Renal pelvis (tissue), 4 donors: ENCODE results near the gene TBC1D10A. TPM values are rescaled to one million over a fixed set of nuclear protein-coding genes. Genes with fewer than 3 reads are reported as not detected.
"Not testable (repeated sequence)": the region's sequence is repeated elsewhere in the genome, so short reads cannot be mapped to it uniquely, and the experiment has no call there.

Experiments used
- DNase-seq: peaks from one replicate; pipeline ENCODE4 v3.0.0-alpha.2; 2013
- polyA plus RNA-seq, 3 donors: library from polyadenylated mRNA; unstranded; fragments of 120-200 nt; gene quantifications; one replicate each; pipeline ENCODE4 v1.2.1, GENCODE V29; 2013; ENCODE audit not compliant: insufficient read length in 3 of 3

TBC1D10A gene
- polyA plus RNA-seq, 3 donors = 15.1 to 20.3 (median 18.0) TPM

DNA sequence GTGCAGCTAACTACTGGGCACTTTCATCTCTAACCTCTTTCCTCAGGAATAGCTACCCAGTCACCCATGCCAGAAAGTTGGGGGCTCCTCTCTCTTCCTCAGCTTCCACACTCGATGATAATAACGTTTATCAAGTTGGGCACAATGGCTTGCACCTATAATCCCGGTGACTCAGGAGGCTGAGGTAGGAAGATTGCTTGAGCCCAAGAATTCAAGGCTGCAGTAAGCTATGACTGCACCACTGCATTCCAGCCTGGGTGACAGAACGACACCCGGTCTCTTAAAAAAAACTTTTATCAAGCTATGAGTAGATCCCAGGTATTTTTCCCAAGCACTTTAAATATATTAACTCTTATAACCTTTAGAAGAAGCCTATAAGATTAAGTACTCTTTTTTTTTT is 27.9 kb upstream of the TBC1D10A start:
- DNase-seq = no peak

- DNase-seq = no peak
Measured at GRCh38 chr22:30351226-30351625, 24.5 kb upstream of the TBC1D10A start.

DNA sequence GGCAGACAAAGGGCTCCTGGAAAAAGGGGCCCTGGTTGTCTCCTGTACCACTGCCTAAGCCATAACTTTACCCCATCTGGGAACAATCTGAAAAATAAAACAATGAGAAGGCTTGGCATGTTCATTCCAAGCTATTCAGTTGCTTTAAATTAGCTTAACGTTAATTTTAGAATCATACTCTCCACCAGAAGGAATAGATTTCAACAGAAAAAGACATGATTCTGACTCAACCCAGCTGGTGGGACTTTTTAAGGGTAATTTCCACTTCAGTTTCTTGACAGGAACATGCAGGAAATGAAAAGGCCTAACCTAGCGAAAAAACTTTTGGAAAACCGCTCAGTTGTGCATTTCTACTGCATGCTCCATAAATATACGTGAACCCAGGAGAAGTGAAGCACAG is 22.1 kb upstream of the TBC1D10A start:
- no peak for DNase-seq

GRCh38 chr22:30348404-30348803 is 21.7 kb upstream of the TBC1D10A start:
- DNase-seq = no peak

- no peak for DNase-seq
Measured at GRCh38 chr22:30347255-30347892, 20.6 kb upstream of the TBC1D10A start.

GRCh38 chr22:30344447-30345200 is 17.9 kb upstream of the TBC1D10A start:
- no peak for DNase-seq

- no peak for DNase-seq
Measured at GRCh38 chr22:30340911-30341685, 14.4 kb upstream of the TBC1D10A start.

DNA sequence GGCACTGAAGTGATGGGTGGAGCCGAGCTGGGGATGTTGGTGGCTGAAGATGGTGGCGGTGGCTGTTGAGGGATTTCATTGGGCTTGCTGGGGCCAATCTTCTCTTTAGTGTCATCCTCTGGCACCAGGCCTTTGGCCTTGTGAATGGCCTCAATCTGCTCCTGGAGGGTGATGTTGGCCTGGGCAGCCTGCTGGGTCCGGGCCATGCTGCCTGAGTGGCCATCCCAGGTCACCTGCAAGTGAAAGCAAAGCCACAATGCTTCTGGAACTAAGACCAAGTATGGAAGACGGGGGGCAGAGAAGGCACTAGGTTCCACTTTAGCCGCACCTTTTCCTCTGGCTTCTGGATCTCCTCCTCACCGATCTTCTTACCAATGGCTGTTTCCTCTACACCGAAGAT is 12.1 kb upstream of the TBC1D10A start:
- DNase-seq = no peak

GRCh38 chr22:30338341-30338740 is 11.6 kb upstream of the TBC1D10A start:
- not testable (repeated sequence) for DNase-seq

GRCh38 chr22:30337461-30337778 is 10.7 kb upstream of the TBC1D10A start:
- DNase-seq = no peak

GRCh38 chr22:30336752-30337460 is 10.2 kb upstream of the TBC1D10A start:
- DNase-seq = no peak

DNA sequence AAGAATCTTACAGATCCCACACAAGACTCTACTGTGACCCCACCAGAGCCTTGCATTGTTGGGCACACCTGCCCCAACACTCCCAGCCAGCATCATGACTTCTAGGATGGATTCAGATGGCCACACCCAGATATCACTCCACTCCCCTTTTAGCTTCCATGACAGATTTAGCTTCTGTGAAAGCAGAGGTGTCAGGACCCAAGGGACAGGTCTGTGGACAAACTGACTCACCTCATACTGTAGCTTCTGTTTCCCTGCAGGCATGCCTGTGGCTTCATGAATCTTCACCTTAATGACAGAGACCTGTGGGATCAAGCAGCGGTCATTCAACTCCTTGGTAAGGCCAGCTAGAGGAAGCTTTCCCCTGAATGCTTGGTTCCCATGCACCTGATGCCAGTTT is 8.5 kb upstream of the TBC1D10A start:
- DNase-seq = no peak

DNA sequence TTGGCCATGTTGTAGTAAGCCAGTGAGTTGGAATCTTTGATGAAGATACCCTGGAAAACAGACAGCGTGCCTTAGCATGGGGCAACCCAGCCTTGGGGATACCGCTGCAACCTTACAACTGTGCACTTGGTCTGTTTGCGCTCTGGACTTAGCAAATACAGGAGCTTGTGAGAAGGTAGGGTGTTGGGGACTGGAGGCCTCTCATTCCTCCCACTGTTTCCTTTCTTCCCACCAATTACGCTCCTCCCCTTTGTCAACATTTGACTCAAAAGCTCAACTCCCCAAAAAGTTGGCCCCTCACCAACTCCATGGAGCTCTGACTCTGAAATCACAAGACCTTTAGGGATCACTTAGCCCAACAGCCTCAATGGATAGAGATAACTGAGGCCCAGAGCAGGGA is 7.9 kb upstream of the TBC1D10A start:
- DNase-seq = no peak

DNA sequence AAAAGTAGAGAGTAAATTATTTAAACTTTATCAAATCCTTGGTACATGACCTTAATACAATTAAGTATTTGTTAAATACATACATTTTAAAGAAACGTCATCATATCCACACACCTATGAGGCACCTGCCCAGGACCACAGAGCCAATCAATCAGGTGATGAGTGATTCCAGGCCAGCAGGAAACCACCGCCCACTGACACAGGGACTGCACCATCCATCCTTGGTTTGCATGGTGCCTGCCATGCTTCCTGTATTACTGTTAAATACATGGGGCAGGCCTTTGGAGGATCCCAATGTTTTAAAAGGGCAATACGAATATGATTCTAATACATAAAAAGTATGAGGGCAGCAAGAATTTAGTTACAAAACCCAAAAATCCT is 7.0 kb upstream of the TBC1D10A start:
- DNase-seq = no peak

- no peak for DNase-seq
Measured at GRCh38 chr22:30332994-30333706, 6.4 kb upstream of the TBC1D10A start.

- no peak for DNase-seq
Measured at GRCh38 chr22:30332551-30332950, 5.8 kb upstream of the TBC1D10A start.

DNA sequence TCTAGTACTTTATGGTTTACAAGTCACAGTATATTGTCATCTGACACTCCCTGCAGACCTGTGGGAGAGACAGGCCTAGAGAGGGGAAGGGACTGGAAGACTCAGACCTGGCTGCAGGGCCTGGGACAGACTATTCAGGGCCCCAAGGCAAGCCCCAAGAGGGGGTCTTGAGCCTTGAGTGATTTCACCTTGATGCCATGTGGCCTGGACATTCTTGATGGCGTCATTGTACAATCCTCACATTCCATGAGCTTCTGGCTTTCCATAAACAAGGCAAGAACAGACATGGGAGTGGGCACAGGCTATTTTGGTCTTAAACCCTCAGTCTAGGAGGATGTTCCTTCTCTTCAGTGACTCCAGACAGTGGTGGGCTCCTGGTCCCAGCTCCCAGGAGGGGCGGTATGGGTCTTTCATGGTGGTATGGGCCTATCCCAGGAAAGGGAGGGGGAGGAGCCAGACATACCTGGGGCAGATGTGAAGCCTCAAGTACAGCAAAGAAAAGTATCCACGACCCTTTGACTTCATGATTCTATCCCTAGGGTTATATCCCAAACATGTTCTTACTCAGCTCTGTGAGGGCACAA is 1.8 kb upstream of the TBC1D10A start:
- DNase-seq = no peak

- DNase-seq = no peak
Measured at GRCh38 chr22:30327864-30328345, 1.2 kb upstream of the TBC1D10A start.

DNA sequence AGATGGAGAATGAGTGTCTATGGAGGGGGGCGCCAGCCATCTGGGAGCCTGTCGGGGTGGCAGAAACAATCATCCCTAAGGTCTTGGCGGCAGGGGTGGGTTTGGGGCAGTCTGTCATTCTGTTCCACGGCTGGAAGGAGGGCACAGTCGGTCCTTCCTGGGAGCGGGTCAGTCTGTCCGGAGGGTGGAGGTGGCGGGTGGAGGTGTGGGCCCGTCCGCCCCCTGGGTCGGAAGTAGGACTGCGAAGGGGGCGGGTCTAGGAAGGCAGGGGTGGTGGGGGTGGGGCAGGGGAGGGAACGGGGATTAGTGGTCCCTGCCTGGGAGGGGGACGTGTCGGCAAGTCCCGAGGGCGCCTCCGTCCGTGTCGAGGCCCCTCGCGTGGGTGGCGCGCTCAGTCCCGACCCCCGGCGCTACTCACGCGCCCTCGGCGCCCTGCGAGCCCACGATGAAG is 461 bp downstream of the TBC1D10A start:
- no peak for DNase-seq

DNA sequence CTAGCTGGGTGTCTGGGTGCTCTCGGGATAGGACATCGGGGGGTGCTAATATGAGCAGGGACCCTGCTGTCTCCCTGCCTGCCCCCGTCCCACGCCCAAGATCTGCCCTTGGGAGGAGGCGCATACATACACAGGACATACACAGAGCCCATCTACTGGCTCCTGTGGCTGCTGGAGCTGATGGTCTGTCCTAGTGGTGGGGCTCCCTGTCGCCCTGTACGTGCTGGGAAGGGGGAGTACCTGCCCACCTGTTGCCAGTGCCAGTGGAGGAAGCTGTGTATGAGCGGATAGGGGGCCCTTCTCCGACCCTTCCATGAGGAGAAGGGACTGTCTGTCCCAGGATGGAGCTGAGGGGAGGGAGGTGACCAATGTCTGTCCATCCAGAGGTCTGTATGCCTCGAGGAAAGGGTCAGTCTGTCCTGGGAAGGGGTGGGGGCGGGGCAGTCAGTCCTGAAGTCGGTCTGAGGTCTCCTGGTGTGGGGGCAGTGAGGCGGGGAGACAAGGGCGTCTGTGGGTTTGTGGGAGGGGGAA is 952 bp downstream of the TBC1D10A start:
- DNase-seq = no peak
